GM12892 (cell line): Measurements from ENCODE around the gene PRKAR2A.
"Not testable (repeated sequence)": the region's sequence is repeated elsewhere in the genome, so short reads cannot be mapped to it uniquely, and the experiment has no call there.

ENCODE experiments used
- POLR2A ChIP-seq: IDR thresholded peaks from 2 replicates; pipeline ENCODE4 v1.6.1; 2011; ENCODE audit warnings: low read depth, low read length, control low read depth
- TAF1 ChIP-seq: IDR thresholded peaks from 2 replicates; pipeline ENCODE4 v1.6.1; 2011; ENCODE audit warnings: low read depth, mild to moderate bottlenecking, control low read depth, low read length, borderline replicate concordance

- not testable (repeated sequence) for TF ChIP-seq POLR2A, TAF1
Measured at GRCh38 chr3:48759531-48759930, 88.1 kb downstream of the PRKAR2A start.
